Measurements from ENCODE around the gene MAPKAPK3.
"Not testable (repeated sequence)": the region's sequence is repeated elsewhere in the genome, so short reads cannot be mapped to it uniquely, and the experiment has no call there.

MAPKAPK3 gene

GRCh38 chr3:50656417-50657195, 39.7 kb downstream of the MAPKAPK3 start:
- no peak for DNase-seq (ENCODE audit: low read depth)

DNA sequence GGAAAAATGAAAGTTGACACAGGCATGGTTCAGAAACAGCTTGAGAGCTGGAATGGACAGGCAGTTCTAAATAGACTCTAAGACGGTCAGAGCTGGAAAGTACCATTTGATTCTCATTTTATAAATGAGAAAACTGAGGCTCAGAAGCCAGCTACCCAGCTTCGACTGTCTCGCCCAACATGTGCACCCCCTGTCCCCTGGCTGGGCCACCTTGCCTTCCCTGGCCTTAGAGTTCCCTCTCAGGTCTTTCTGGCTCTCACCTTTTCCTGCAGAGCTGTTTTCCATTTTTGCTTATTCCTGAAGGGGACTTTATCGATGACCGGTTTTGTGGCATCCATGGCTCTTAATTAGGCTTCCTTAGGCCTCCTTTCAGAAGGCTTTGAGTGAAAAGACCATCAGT, 40.5 kb downstream of the MAPKAPK3 start:
- DNase-seq (ENCODE audit: low read depth), result no peak

DNA sequence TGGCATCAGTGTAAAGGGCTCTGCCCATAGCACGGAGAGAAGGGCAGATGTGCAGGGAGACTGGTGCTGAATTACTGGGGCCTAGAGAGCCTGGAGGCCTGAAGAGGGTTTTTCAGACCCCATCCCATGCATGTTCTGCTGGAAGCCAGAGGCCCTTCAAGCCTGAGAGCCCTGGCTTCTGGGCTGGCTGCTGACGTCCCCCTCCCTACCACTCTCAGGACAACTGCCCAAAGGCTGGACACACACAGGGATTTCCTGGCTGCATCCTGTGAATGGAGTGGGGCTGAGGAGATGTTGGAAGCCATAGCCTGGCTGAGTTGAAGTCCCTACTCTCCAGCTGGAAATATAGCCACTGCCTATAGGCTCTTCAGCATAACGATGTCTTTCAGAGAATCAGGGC, 40.9 kb downstream of the MAPKAPK3 start:
- DNase-seq (ENCODE audit: low read depth), result no peak

GRCh38 chr3:50658416-50658815, 41.5 kb downstream of the MAPKAPK3 start:
- no peak for DNase-seq (ENCODE audit: low read depth)

GRCh38 chr3:50658831-50659230, 41.9 kb downstream of the MAPKAPK3 start:
- no peak for DNase-seq (ENCODE audit: low read depth)

DNA sequence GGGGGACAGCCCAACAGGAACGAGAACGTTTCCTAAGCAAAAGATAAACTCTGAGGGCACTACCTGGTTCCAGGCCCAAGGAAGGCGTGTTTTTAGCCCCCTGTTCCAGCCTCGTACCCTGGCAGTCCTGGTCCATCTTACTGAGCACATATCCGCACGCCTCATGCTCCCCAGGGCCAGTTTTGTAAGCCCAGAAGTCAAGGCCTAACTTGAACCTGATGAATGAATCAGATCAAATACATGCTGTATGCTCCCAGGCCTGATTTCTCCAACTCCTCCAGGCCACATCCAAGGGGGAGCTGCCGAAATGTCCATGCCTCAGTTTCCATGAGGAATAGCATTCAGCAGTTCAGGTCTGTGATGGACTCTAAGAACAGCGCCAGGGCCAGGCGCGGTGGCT, 43.4 kb downstream of the MAPKAPK3 start:
- no peak for DNase-seq (ENCODE audit: low read depth)

DNA sequence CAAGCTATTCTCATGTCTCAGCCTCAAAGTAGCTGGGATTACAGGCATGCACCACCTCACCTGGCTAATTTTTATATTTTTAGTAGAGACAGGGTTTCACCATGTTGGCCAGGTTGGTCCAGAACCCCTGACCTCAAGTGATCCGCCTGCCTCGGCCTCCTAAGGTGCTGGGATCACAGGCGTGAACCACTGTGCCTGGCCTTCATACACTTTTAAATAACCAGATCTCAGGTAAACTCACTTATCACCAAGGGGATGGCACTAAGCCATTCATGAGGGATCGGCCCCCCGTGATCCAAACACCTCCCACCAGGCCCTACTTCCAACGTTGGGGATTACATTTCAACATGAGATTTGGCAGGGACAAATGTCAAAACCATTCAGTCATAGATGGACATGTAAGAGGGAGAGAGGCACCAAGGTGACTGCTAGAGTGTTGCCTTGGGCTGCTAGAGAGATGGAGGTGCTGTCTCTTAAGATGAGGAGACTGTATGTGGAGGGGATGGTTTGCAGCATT, 44.4 kb downstream of the MAPKAPK3 start:
- DNase-seq (ENCODE audit: low read depth), result no peak

DNA sequence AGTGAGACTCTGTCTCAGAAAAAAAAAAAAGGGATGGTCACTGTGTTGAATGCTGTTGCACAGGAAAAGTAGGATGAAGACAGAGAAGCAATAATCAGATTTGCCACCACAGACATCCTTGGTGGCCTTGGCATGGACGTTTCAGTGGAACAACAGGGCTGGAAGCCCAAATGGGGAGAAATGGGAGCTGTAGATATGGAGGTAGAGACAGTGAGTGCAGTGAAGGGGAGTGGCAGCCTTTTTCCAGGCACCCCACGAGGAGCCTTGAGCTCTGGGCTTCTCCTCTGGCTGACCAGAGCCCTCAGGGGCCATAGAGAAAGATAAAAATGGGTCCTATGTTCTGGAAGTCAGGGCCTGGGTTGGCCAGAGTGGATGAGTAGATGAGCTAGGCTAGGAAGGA, 45.5 kb downstream of the MAPKAPK3 start:
- no peak for DNase-seq (ENCODE audit: low read depth)

GRCh38 chr3:50665081-50665840, 48.3 kb downstream of the MAPKAPK3 start:
- no peak for DNase-seq (ENCODE audit: low read depth)

- not testable (repeated sequence) for DNase-seq (ENCODE audit: low read depth)
Measured at GRCh38 chr3:50665841-50666115, 48.8 kb downstream of the MAPKAPK3 start.

GRCh38 chr3:50666837-50667236, 49.9 kb downstream of the MAPKAPK3 start:
- DNase-seq (ENCODE audit: low read depth), result no peak

GRCh38 chr3:50671331-50671730, 54.4 kb downstream of the MAPKAPK3 start:
- DNase-seq (ENCODE audit: low read depth), result no peak

DNA sequence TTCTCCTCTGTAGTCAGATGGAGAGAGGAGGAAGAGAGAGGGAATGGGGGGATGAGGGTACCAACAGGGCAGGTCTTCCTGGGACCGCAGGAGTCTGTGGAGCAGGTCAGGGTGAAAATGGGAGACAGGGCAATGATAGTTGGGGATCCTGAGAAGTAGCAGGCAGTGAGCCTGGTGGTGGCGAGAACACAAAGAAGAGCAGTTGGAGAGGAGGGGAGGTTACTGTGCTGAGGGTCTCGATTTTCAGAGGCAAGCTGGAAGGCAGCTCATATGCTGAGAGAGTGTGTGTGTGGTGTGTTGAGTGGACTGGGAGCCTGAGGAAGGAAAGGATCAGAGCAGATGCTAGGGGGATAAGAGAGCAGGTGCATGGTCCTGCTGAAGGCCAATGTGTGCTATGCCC, 55.7 kb downstream of the MAPKAPK3 start:
- no peak for DNase-seq (ENCODE audit: low read depth)

GRCh38 chr3:50673931-50674330, 57.0 kb downstream of the MAPKAPK3 start:
- DNase-seq (ENCODE audit: low read depth), result no peak

DNA sequence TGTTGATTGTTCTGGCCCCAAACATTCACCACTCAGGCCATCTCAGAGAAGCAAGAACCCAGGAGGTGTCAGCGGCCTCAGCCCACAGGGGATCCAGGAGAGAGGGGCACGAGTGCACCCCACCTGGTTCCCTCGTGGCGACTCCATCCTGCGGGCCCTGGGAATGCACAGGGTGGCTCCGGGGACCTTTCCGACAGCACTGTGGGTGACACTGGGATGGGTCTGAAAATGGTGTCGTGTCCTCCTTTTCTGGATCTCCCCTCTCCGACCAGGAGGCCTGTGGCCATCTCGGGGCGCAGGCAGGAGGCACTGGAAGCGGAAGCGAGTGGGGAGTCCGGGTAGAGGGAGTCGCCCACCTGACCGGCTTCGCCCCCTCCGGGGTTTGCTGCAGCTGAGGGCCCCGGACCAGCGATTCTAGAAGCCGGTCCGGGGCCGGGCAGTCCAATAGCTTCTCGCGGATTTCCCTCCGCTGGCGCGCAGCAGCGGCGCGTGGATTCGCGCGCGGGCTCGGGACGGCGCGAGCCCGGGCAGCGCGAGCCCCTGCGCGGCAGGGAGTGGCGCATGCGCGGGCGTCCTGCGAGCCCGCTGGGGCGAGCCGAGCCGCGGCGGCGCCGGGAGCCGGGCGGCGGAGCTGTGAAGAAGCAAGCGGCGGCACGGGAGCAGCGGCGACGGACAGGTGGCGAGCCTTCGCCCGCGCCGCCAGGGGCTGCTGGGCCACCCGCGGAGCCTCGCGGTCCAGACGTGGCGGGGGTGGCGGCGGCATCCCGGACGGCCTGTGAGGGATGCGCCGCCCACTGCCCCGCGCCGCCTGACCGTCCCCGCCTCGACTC, 57.6 kb downstream of the MAPKAPK3 start, which contains the start of gene DOCK3:
Gene DOCK3, plus strand, starts transcription at position 579 of the 830 bp plus-strand sequence. CDS start 337 bp downstream, outside the sequence.
- DNase-seq (ENCODE audit: low read depth), result peak; percentile 45

GRCh38 chr3:50675179-50676030, 58.5 kb downstream of the MAPKAPK3 start:
- peak; percentile 37 for DNase-seq (ENCODE audit: low read depth)

DNA sequence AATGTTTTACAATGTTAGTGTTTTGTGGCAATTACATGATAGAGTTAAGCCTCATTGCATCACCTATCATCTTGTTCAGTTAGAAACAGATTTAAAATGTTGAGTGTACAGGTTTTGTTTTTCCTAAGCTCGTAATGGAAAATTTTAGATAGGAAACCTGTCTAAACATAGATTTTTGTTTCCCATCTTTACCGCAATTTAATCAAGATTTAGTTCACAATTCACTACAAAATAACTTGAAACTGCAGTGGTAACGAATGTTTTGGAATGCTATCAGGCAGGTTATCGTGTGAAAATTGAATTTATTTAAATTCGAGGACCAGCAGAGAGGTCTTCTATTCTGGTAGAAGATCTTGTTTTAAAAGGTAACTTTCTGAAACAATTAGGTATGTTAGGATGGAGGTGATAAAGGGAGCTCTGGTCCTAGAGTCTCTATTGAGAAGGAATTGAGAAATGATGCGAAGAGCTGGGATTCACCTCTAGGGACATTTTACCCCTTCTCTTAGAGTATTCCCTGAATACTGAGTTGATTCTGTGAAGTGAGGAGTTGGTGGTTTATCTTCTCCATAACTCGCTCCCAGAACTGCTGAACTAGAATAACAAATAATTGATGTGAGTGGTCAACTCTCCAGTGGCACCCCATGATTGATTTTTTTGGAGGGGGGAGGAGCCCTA, 59.2 kb downstream of the MAPKAPK3 start:
- no peak for DNase-seq (ENCODE audit: low read depth)

DNA sequence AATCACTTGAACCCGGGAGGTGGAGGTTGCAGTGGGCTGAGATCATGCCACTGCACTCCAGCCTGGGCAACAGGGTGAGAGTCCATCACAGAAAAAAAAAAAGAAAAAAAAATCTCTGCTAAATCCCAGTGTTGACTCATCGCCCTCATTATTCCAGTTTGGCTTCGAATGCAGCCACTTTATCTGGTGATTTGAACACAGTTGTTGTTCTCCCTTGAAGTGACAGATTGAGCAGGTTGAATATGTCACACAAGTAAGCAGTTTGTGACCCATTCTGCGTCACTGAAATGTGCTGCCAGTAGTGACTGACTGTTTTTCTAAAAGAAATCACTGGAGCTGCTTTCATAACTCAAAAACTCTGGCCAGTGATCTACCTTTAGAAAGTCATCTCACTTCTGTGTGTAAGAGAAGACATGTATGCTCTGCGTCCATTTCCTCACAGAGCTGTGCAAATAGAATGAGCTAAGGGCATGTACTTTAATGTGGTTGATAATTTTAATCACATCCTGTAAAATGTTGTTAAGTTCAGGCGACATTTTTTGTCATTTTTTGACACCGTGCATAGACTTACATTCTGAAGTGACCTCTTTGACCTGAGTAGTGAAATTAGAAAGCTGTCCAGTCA, 70.3 kb downstream of the MAPKAPK3 start:
- DNase-seq (ENCODE audit: low read depth), result no peak

DNA sequence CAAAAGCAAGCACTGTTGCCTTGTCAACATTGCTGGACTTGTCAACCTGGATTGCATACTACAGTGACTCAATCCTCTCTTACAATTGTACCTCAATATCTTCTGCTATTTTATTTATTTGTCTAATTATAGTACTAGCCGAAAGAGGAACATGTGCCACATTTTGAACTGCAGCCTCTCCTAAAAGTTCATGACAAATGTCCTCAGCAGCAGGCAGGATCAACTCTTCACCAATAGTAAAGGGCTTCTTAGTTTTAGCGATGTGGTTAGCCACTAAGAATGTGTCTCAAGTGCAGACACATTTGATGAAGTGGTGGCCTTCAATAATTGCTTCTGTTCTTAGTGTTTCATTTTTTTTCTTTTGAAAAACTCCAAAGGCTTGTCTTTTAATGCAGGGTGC, 71.0 kb downstream of the MAPKAPK3 start:
- DNase-seq (ENCODE audit: low read depth), result no peak

GRCh38 chr3:50688602-50689001, 71.7 kb downstream of the MAPKAPK3 start:
- not testable (repeated sequence) for DNase-seq (ENCODE audit: low read depth)
